NCI-H128 (cell line): Measurements from ENCODE around the gene STK39.

ENCODE experiments used
- DNase-seq: peaks from one replicate; lab custom pipeline; 2025; ENCODE audit not compliant: unreplicated experiment; lab: John Stamatoyannopoulos, UW

The STK39 gene

GRCh38 chr2:168210216-168210894 lies 37.0 kb downstream of the STK39 start:
- no peak for DNase-seq

DNA sequence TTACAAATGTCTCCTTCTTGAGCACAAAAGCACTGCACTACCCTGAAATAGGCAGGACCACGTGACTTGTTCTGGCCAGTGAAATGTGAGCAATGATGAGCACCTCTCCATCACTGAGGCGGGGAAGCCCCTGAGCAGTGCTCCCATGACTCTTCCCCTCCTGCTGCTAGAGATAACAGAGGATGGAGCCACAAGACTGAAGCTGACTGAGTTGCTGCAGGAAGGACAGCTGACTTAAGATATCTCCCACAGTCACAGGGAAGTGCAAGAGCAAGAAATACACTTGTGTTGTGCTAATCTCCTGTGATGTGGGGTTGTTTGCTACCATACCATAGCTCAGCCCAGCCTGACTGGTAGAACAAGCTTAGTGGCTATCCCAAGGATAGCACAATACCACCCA lies 38.7 kb downstream of the STK39 start:
- DNase-seq = no peak

DNA sequence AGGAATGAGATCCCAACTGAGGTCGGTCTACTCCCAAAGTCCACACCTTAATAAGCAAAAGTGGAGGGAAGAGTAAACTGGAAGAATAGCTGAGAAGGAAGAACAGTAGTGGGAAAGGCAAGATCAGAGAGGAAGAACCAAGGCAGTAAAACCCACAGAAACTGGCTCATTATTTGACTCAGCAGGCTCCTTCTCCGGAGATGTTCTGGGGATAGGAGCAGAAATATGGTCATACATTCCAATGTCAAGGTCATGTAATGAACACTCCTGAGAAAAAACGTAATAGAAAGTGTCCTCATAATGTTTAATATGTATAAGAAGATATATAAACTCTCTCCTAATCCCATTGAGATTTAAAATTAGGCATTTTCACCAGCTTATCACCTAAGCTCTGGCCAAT lies 39.5 kb downstream of the STK39 start:
- no peak for DNase-seq

GRCh38 chr2:168203762-168204693 lies 43.4 kb downstream of the STK39 start:
- no peak for DNase-seq

DNA sequence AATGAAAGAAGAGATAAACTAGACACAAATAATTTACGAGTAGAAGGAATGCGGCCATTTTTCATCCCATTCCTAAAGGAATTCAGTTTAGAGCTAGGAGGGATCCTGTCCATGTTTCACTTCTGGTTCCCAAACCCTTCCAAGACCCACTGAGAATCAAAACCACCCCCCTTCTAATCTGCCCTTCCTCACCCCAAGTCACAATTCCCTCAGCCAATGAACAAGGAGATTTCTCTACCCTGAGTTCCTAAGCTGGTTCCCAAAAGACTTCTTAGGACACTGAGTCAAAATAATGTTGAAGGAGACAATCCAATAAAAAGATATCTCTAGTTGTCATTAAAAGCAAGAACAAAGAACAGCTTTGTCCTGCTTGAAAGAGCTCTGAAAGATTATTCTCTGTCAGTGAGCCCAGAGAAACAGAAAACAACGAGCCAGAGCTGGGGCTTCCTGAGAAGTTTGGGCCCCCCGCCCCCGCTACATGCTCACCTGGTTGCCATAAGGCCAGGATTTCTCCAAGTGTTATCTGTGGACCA lies 45.7 kb downstream of the STK39 start:
- DNase-seq = no peak

GRCh38 chr2:168200930-168201583 lies 46.3 kb downstream of the STK39 start:
- DNase-seq = no peak

DNA sequence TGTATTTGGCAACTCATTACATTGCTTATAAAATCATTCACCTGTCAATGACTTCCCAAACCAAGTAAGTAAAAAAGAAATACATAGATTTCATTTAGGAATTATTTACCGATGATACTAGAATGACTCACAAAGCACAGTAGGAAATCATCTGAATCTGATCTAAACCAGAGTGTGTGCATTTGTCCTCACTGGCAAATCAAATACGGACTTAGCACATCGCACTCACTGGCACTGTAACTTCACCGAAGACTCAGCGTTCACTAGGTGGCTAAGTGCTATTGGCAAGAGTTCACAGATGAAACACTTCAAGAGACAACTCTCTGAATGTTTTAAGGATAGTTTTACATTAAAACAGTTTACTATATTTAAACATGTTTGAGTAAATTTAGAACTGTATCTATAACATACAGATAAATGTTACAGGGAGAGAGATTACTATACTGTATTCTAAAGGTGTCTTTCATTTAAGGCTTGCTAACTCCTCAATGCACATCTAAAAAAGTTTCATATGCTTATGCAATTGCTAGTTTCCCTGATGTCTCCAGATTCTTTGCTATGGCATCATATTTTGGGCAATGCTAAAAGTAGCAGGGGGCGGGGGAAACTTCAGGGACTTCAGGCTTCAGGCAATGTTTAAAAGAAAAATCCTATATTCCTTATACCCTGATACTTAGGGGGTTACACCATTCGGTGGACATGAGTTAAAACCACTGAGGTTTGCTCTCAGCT lies 48.8 kb downstream of the STK39 start:
- no peak for DNase-seq

- no peak for DNase-seq
Measured at GRCh38 chr2:168196764-168197180, 50.6 kb downstream of the STK39 start.

DNA sequence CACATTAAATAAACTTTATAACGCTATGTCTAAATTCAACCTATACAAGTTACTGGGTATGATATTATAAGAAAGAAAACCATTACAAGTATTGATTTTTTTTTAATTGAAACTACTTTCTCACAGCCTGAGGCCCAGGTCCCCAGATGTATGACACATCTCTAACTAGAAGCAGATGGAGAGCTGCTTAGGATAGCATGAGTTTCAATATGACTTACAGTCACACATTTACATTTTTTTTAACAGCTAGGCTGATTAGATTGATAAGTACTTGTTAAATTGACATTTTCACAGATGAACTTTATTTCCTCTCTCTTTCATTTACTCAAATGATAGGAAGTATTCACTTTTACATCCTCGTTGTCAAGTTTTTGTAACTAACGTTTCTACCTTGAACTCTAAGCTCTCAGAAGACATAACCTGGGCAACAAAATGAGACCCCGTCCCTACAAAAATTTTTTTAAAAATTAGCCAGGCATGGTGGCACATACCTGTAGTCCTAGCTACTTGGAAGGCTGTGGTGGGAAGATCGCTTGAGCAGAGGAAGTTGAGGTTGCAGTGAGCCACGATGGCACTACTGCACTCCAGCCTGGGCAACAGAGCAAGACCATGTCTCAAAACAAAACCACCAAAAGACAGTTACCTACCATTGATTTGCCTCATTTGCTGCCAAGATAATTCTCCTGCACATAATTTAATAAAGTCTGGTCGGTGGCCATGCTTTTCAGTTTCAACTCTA lies 52.4 kb downstream of the STK39 start:
- DNase-seq = no peak

DNA sequence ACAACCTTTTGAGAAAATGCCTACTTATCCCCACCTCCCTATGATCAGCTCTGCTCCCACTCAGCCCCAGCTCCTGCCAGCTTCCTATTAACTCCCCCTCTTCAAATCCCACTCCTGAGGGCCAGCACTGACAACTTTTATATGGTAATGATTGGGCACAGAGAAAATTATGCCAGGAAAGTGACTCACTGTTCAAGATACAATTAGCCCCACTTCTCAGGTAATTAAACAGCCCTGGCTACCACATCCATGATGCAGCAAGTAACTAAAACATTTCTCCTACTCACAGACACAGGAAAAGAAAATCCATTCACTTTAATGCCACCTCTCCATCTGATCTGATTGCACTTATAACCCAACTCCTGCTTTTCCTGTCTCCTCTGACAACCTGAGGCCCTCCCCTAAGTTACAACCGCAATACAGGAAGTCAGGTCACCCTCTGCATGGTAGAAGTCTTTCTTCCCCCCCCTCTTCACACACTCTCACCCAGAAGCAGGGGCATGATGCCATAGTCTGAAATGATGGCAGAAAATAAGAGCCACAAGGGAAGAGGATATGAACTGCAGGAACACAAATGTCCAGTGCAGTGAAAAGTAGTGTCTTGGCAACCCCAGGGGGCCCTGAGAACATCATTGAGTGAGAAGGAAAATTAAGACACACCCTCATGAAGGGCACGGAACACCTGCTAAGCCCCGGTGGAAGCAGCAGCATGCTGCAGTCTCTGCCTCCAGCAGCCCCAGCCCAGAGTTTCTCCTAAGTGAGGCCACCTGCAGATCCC lies 54.4 kb downstream of the STK39 start:
- DNase-seq = no peak

DNA sequence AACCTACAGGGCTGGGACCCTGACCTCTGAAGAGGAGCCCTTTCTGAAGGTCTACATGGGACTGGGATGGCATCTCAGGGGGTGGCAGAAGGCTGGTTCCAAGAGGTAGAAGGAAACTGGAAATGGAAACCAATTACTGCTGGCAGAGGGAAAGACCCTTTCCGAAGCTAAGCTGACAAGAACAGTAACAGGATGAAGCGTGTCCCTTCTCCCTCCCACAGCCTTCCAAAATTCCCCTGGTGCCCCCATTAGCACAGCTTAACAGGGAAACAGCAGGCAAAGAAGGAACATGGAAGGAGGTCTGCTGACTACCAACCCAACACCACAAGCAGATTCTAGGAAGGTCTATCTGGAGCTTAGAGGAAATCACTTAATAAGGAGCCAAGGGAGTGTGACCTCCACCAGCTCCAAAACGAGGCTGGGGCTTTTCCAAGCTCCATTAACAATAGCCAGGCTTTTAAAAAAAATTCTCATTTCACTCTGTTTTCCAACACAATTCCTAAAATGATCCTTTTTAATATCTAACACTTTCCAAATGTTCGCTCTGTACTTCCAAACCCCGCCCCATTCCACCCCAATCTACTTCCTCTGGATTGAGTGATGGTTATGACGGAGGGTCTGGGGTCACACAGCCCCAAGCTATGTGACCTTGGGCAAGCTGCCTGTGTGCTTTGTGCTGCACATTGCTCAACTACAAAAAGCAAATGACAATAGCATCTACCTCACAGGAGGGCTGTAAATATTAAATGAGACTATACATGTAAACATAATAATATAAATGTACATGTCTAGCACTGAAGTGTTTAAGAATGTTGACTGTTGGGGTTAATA lies 55.2 kb downstream of the STK39 start:
- no peak for DNase-seq

DNA sequence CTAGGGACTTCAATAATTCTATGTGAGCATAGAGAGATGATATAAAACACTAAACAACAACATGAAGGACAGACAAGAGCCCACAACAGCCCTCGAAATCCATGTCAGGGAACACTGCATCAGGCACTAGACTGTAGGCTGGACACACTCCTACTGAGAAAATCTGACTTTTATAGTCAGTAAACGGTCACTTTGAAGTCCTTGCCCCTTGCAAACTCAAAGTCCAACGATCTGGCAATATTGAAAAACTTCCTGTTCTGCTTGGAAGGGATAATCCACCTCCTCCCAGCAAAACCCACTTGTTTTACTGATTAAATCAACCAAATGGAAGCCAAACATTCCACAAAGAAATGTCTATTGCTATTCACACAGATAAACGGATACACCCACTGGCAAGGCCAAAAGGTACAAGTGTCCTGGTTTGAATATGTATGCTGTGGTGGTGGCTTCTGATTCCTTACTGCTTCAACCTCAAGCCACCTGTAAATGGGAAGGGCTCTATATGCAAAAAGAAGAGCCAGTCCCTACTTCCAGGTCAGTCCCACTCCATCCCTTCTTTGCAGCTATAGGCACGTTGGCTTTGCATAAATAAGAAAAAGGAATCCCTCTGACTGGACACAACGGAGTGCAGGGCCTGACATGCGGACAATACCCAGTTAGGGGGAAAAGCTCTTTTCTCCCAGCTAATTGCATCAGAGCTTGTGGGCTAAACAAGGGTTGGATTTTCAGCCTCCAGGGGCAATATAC lies 56.6 kb downstream of the STK39 start:
- no peak for DNase-seq

DNA sequence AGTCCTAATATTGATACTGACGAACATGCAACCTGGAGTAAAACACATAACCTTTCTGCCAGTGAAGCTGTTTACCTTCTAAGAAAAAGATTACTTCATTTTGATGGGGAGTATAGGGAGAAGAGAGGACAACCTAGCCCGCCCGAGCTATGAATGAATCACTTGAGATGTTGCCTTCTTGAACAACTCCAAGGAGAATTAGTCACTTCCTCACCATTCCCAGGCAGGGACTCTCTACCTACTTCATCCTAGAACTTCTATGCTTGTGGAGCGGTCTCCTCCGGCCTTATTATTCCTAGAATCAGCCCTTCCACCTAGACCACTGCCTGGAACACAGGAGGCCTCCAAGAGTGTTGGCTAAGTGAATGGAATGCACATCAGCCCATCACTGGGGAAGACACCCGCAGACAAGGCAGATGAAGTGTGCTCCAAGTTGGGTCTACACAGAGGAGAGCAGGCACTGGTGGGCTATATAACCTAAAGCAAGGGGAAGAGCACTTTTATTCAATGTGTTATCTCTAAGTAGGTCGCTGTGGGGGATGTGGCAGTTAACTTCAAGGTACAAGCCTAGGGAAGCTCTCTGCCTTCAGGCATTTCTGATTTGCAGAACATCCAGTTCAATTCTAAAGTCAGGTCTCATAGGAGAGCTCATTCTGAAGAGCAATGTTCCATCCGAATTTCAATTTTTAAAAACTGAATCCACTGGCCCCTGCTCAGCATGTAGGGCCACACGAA lies 57.4 kb downstream of the STK39 start:
- no peak for DNase-seq

- no peak for DNase-seq
Measured at GRCh38 chr2:168188002-168188401, 59.4 kb downstream of the STK39 start.

DNA sequence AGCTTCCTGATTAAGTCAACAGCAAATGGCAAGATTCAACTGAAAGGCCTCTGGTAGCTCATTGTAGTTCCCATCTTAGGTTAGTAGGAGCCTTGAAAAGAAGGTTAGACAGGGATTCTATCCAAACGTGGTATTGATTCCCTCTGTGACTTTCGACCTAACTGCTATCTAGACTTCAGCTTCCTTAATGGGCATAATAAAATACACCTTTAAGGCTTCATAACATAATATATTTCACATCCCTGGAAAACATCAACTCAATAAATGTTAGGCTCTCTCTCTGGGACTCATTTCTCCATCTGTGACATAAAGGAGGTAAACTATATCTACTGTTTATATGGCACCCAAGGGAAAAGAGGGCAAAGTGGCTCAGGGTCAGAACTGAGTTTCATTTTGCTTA lies 60.9 kb downstream of the STK39 start:
- DNase-seq = no peak

- no peak for DNase-seq
Measured at GRCh38 chr2:168185583-168186274, 61.7 kb downstream of the STK39 start.
